Fibroblast of villous mesenchyme (primary cell): ENCODE measurements around the gene SERINC5. TPM values are rescaled to one million over a fixed set of nuclear protein-coding genes. Genes with fewer than 3 reads are reported as not detected.

Experiments used
- DNase-seq: peaks from one replicate; pipeline ENCODE4 v3.0.0-alpha.2; 2010; ENCODE audit warnings: low read depth
- H3K4me3 ChIP-seq: 2 replicates; pipeline ENCODE4 v1.5.1; 2011; ENCODE audit warnings: low read depth, mild to moderate bottlenecking, low read length
- CTCF ChIP-seq: IDR thresholded peaks from 2 replicates; pipeline ENCODE4 v1.5.1; 2012; ENCODE audit warnings: low read depth, mild to moderate bottlenecking, low read length; ENCODE audit not compliant: insufficient read depth
- total RNA-seq: library from RNA; depleted of rRNA; stranded (reverse); fragments of >200 nt; gene quantifications from 2 replicates; pipeline ENCODE4 v1.2.3, GENCODE V29; 2012

The SERINC5 gene
- total RNA-seq, 1 donor = 13.8 TPM

- no peak overlapping the region for H3K4me3 ChIP-seq
- TF ChIP-seq CTCF = no peak
- no peak for DNase-seq
Measured at GRCh38 chr5:80067531-80068245, 188.2 kb downstream of the SERINC5 start.

GRCh38 chr5:80067016-80067415 lies 188.8 kb downstream of the SERINC5 start:
- no peak for DNase-seq
- TF ChIP-seq CTCF = no peak

GRCh38 chr5:80064124-80064523 lies 191.7 kb downstream of the SERINC5 start:
- no peak overlapping the region for H3K4me3 ChIP-seq
- DNase-seq = no peak
- no peak for TF ChIP-seq CTCF

More at GRCh38 chr5:80067016-80067415, 188.8 kb downstream of the SERINC5 start:
- no peak overlapping the region for H3K4me3 ChIP-seq

Other genes with a start within 250 kb of the SERINC5 start
- under 0.01 and 0.32 TPM in 2 replicates for gene THBS4, start 220.7 kb downstream of the SERINC5 start, total RNA-seq
- gene SPZ1, start 64.0 kb upstream of the SERINC5 start, total RNA-seq = not detected in 2 replicates
- gene ZFYVE16, start 152.0 kb upstream of the SERINC5 start, total RNA-seq = 28.3 and 40.6 TPM in 2 replicates
- gene FAM151B, start 232.1 kb upstream of the SERINC5 start, total RNA-seq = 8.6 and 8.7 TPM in 2 replicates